SK-N-SH (cell line): ENCODE data around the gene STARD8. TPM values are rescaled to one million over a fixed set of nuclear protein-coding genes. Genes with fewer than 3 reads are reported as not detected.

ENCODE experiments used
- CTCF ChIA-PET: fragments of 300-600, 350-600 bp; formaldehyde crosslinking; extraction: SDS; loops from one replicate; lab custom pipeline; 2021; lab: Yijun Ruan, JAX
- POLR2A ChIA-PET: fragments of 350-600 bp; sonication (Branson Sonifier 250); formaldehyde crosslinking; extraction: SDS; loops from one replicate; lab custom pipeline; 2020; ENCODE audit warnings: antibody characterized with exemption, inconsistent platforms; lab: Yijun Ruan, JAX
- DNase-seq: peaks from one replicate; pipeline ENCODE4 v3.0.0; 2012
- H2AFZ ChIP-seq: fragments of 200-600 bp; sonication (generic); 2 replicates; pipeline ENCODE4 v1.8.1; 2016; ENCODE audit warnings: antibody characterized with exemption, mild to moderate bottlenecking, low read depth
- H3F3A ChIP-seq: fragments of 200-600 bp; sonication (generic); replicated peaks from 2 replicates; pipeline ENCODE3; 2016; ENCODE audit warnings: antibody characterized with exemption, mild to moderate bottlenecking; ENCODE audit not compliant: insufficient read depth
- H3K27ac ChIP-seq, 2 experiments: fragments of 200-500 bp in 1 of 2; fragments of 200-600 bp in 1 of 2; sonication (Bioruptor generic) in 1 of 2; sonication (generic), shearing (Covaris generic) in 1 of 2; 2 replicates each; pipeline versions ENCODE4 v1.5.1 to v1.6.1; 2014 to 2016; ENCODE audit warnings: low read depth in 2 of 2, inconsistent platforms in 1 of 2, low read length in 1 of 2, mild to moderate bottlenecking in 1 of 2, mixed read lengths in 1 of 2
- H3K27me3 ChIP-seq: fragments of 200-600 bp; sonication (generic), shearing (Covaris generic); 2 replicates; pipeline ENCODE4 v1.6.1; 2016; ENCODE audit warnings: mixed run types; ENCODE audit not compliant: insufficient read depth
- H3K36me3 ChIP-seq, 2 experiments: fragments of 200-500 bp in 1 of 2; fragments of 200-600 bp in 1 of 2; sonication (Bioruptor generic) in 1 of 2; sonication (generic) in 1 of 2; replicated peaks in 1 of 2; 2 replicates each; pipeline versions ENCODE3 to v1.5.1; 2014 to 2016; ENCODE audit warnings: low read length in 1 of 2, mild to moderate bottlenecking in 1 of 2; ENCODE audit not compliant: insufficient read depth in 2 of 2, control insufficient read depth in 1 of 2
- H3K4me1 ChIP-seq, 2 experiments: fragments of 200-500 bp in 1 of 2; fragments of 200-600 bp in 1 of 2; sonication (Bioruptor generic) in 1 of 2; sonication (generic), shearing (Covaris generic) in 1 of 2; 2 replicates each; pipeline versions ENCODE4 v1.5.1 to v1.6.1; 2014 to 2016; ENCODE audit warnings: low read depth in 1 of 2, low read length in 1 of 2, mixed run types in 1 of 2; ENCODE audit not compliant: insufficient read depth in 2 of 2, control insufficient read depth in 1 of 2
- H3K4me2 ChIP-seq: fragments of 200-600 bp; sonication (generic), shearing (Covaris generic); 2 replicates; pipeline ENCODE4 v1.6.1; 2017; ENCODE audit warnings: mixed run types
- H3K4me3 ChIP-seq, 2 experiments: fragments of 200-500 bp in 1 of 2; fragments of 200-600 bp in 1 of 2; sonication (Bioruptor generic) in 1 of 2; sonication (generic), shearing (Covaris generic) in 1 of 2; 2 replicates each; pipeline versions ENCODE4 v1.5.1 to v1.8.1; 2014 to 2016; ENCODE audit warnings: low read depth in 2 of 2, inconsistent platforms in 1 of 2, low read length in 1 of 2, mild to moderate bottlenecking in 1 of 2, mixed read lengths in 1 of 2, moderate library complexity in 1 of 2
- H3K79me2 ChIP-seq: fragments of 200-600 bp; sonication (generic); 2 replicates; pipeline ENCODE4 v1.8.1; 2017; ENCODE audit warnings: mild to moderate bottlenecking; ENCODE audit not compliant: insufficient read depth
- H3K9ac ChIP-seq: fragments of 200-600 bp; sonication (generic); 2 replicates; pipeline ENCODE4 v1.6.1; 2017; ENCODE audit warnings: mixed run types
- H3K9me2 ChIP-seq: fragments of 200-600 bp; sonication (generic); 2 replicates; pipeline ENCODE4 v1.6.1; 2017; ENCODE audit warnings: mixed run types
- H3K9me3 ChIP-seq: fragments of 200-600 bp; sonication (generic); 2 replicates; pipeline ENCODE4 v1.6.1; 2017; ENCODE audit warnings: mixed run types, mild to moderate bottlenecking, moderate library complexity
- H4K20me1 ChIP-seq: fragments of 200-600 bp; sonication (generic); 2 replicates; pipeline ENCODE4 v1.6.1; 2017; ENCODE audit warnings: mild to moderate bottlenecking, mixed run types; ENCODE audit not compliant: insufficient read depth
- CHD2 ChIP-seq: fragments of 150-350 bp; IDR thresholded peaks from 2 replicates; pipeline ENCODE4 v1.6.1; 2018; ENCODE audit warnings: low read length; ENCODE audit not compliant: partially characterized antibody
- EZH2phosphoT487 ChIP-seq: fragments of 200-600 bp; sonication (generic); IDR thresholded peaks from 2 replicates; pipeline ENCODE4 v1.6.1; 2017; ENCODE audit warnings: low read depth, mixed run types, mild to moderate bottlenecking, antibody characterized with exemption, moderate library complexity, borderline replicate concordance
- FOXM1 ChIP-seq: IDR thresholded peaks from 2 replicates; pipeline ENCODE4 v1.4.0; 2012; ENCODE audit warnings: low read depth, mild to moderate bottlenecking
- GABPA ChIP-seq: IDR thresholded peaks from 2 replicates; pipeline ENCODE4 v1.4.0; 2012; ENCODE audit warnings: low read depth, mild to moderate bottlenecking
- JUND ChIP-seq: IDR thresholded peaks from 2 replicates; pipeline ENCODE4 v1.4.0; 2012
- MAX ChIP-seq: IDR thresholded peaks from 2 replicates; pipeline ENCODE4 v1.4.0; 2012; ENCODE audit warnings: low read depth
- MEF2A ChIP-seq: IDR thresholded peaks from 2 replicates; pipeline ENCODE4 v1.4.0; 2012; ENCODE audit warnings: low read depth, borderline replicate concordance
- MXI1 ChIP-seq: IDR thresholded peaks from 2 replicates; pipeline ENCODE4 v1.6.1; 2012; ENCODE audit warnings: mild to moderate bottlenecking, low read depth, low read length, improper control_type of control experiment
- PBX3 ChIP-seq: IDR thresholded peaks from 2 replicates; pipeline ENCODE4; 2012
- POLR2AphosphoS5 ChIP-seq: IDR thresholded peaks from 2 replicates; pipeline ENCODE4 v1.6.1; 2012; ENCODE audit warnings: low read depth, low read length
- RAD21 ChIP-seq: IDR thresholded peaks from 2 replicates; pipeline ENCODE4 v1.6.1; 2012; ENCODE audit warnings: mild to moderate bottlenecking, low read length
- REST ChIP-seq: IDR thresholded peaks from 2 replicates; pipeline ENCODE4 v1.6.1; 2012; ENCODE audit warnings: mild to moderate bottlenecking, low read depth, low read length, moderate library complexity
- RFX5 ChIP-seq: IDR thresholded peaks from 2 replicates; pipeline ENCODE4 v1.6.1; 2012; ENCODE audit warnings: mild to moderate bottlenecking, improper control_type of control experiment, low read length
- RXRA ChIP-seq: IDR thresholded peaks from 2 replicates; pipeline ENCODE4 v1.4.0; 2012; ENCODE audit warnings: low read depth, mild to moderate bottlenecking, borderline replicate concordance
- SMC3 ChIP-seq: IDR thresholded peaks from 2 replicates; pipeline ENCODE4 v1.6.1; 2012; ENCODE audit warnings: low read depth, low read length, improper control_type of control experiment
- TAF1 ChIP-seq: IDR thresholded peaks from 2 replicates; pipeline ENCODE4 v1.6.1; 2012; ENCODE audit warnings: low read depth, mild to moderate bottlenecking, low read length, moderate library complexity, borderline replicate concordance
- USF1 ChIP-seq: IDR thresholded peaks from 2 replicates; pipeline ENCODE4 v1.4.0; 2012; ENCODE audit warnings: low read depth, borderline replicate concordance
- USF2 ChIP-seq: fragments of 150-350 bp; IDR thresholded peaks from 2 replicates; pipeline ENCODE4 v1.6.1; 2017; ENCODE audit warnings: antibody characterized with exemption, low read length, low read depth, borderline replicate concordance
- YY1 ChIP-seq: IDR thresholded peaks from 2 replicates; pipeline ENCODE4 v1.4.0; 2012; ENCODE audit warnings: low read depth, mild to moderate bottlenecking
- ZBTB33 ChIP-seq: IDR thresholded peaks from 2 replicates; pipeline ENCODE4 v1.4.0; 2012; ENCODE audit warnings: low read depth, borderline replicate concordance
- WGBS: methylation state at CpG from one replicate; pipeline ENCODE4 v1.1.6; 2017; ENCODE audit warnings: low lambda C conversion rate; 5-methylcytosine and 5-hydroxymethylcytosine counted together
- polyA plus RNA-seq, 3 experiments: library from polyadenylated mRNA; depleted of rRNA; stranded (reverse); fragments of >200 nt; gene quantifications; 2 replicates each; pipeline ENCODE4 v1.2.3, GENCODE V29; 2012

Gene STARD8
- polyA plus RNA-seq, 1 of the 3 experiments (the other 2 are of a cell fraction), result 2.6 TPM

- TF ChIP-seq USF2 (no peak), RFX5 (no peak), USF1 (no peak), SMC3 (no peak), PBX3 (no peak), GABPA (no peak), ZBTB33 (no peak), POLR2AphosphoS5 (no peak), FOXM1 (no peak), MAX (no peak), RAD21 (no peak), REST (no peak), YY1 (no peak), EZH2phosphoT487 (no peak), JUND (no peak), MEF2A (no peak), RXRA (no peak), MXI1 (no peak), TAF1 (no peak), CHD2 (no peak)
- no peak overlapping the region for H3K4me3 ChIP-seq
- H3K4me1 ChIP-seq, result no peaks in the 10 kb centered on the region; a peak in 1 of 4 replicates
- H3K9me3 ChIP-seq, result no peaks in the 10 kb centered on the region
- no peak for DNase-seq
- H3K36me3 ChIP-seq, result no peaks in the 10 kb centered on the region
- H3K9me2 ChIP-seq, result no peaks in the 10 kb centered on the region
- no peak overlapping the region for H3K4me2 ChIP-seq
- WGBS, result 53% methylated on average over 3 of the region's 7 CpGs
- H2AFZ ChIP-seq, result no peak overlapping the region
- H3K9ac ChIP-seq, result no peak overlapping the region
- CTCF ChIA-PET, result interaction anchor here (1.1 kb wide), 1 partner anchor 11 kb away, joined by 3 read pairs; no protein-coding TSS in a partner anchor
- no peak overlapping the region for H3K27ac ChIP-seq
- no peaks in the 10 kb centered on the region for H3K79me2 ChIP-seq
- H4K20me1 ChIP-seq, result no peaks in the 10 kb centered on the region
- H3F3A ChIP-seq, result no peaks in the 10 kb centered on the region
- POLR2A ChIA-PET, result no interaction called here
- H3K27me3 ChIP-seq, result no peaks in the 10 kb centered on the region
These were observed 74.1 kb downstream of the STARD8 start for GRCh38 chrX:68721546-68721945.
